Endothelial cell of umbilical vein (primary cell): Measurements from ENCODE around the gene PDSS2. TPM values are rescaled to one million over a fixed set of nuclear protein-coding genes. Genes with fewer than 3 reads are reported as not detected.
"Not testable (repeated sequence)": the region's sequence is repeated elsewhere in the genome, so short reads cannot be mapped to it uniquely, and the experiment has no call there.

Source experiments
- BruUV-seq: library from RNA; stranded (reverse); fragments of 400-500 nt; replicated peaks from 2 replicates; lab custom pipeline; 2021; lab: Mats Ljungman, UMichigan
- CTCF ChIA-PET: fragments of 300-600, 350-600 bp; sonication (Branson Sonifier 250); formaldehyde crosslinking; loops from one replicate; lab custom pipeline; 2021; ENCODE audit warnings: antibody characterized with exemption, inconsistent platforms; lab: Charles Lee
- POLR2A ChIA-PET: fragments of 300-600, 350-600 bp; sonication (Branson Sonifier 250); formaldehyde crosslinking; loops from one replicate; lab custom pipeline; 2021; ENCODE audit warnings: antibody characterized with exemption, inconsistent platforms; lab: Charles Lee
- DNase-seq: peaks from one replicate; pipeline ENCODE4 v3.0.0-alpha.2; 2011; ENCODE audit warnings: low read depth, low spot score
- FAIRE-seq: peaks from 2 replicates; lab custom pipeline; 2011; peaks lifted over from hg19 to GRCh38; lab: Jason Lieb, UNC
- H2AFZ ChIP-seq: 2 replicates; pipeline ENCODE4 v1.6.0; 2012; ENCODE audit warnings: low read depth, low read length, control low read depth, inconsistent platforms
- H3K27ac ChIP-seq: 2 replicates; pipeline ENCODE4 v1.5.1; 2011; ENCODE audit warnings: low read depth, mild to moderate bottlenecking, control low read depth, low read length, moderate library complexity; ENCODE audit not compliant: insufficient read depth
- H3K27me3 ChIP-seq, 2 experiments: 2 replicates each; pipeline versions ENCODE4 v1.6.0 to v1.6.1; 2011; ENCODE audit warnings: low read length in 2 of 2, mixed read lengths in 1 of 2; ENCODE audit not compliant: control insufficient read depth in 2 of 2, insufficient read depth in 2 of 2
- H3K36me3 ChIP-seq, 2 experiments: 2 replicates in 1 of 2; 3 replicates in 1 of 2; pipeline ENCODE4 v1.5.1; 2011; ENCODE audit warnings: low read length in 2 of 2, mild to moderate bottlenecking in 1 of 2, moderate library complexity in 1 of 2; ENCODE audit not compliant: control insufficient read depth in 2 of 2, insufficient read depth in 2 of 2; ENCODE audit errors: extremely low read depth in 1 of 2
- H3K4me1 ChIP-seq: 3 replicates; pipeline ENCODE4 v1.5.1; 2011; ENCODE audit warnings: mild to moderate bottlenecking, low read length; ENCODE audit not compliant: control insufficient read depth, insufficient read depth; ENCODE audit errors: extremely low read depth
- H3K4me2 ChIP-seq: 2 replicates; pipeline ENCODE4 v1.6.1; 2011; ENCODE audit warnings: low read length, control low read depth, mixed read lengths; ENCODE audit not compliant: insufficient read depth
- H3K4me3 ChIP-seq, 3 experiments: fragments of 200-600 bp in 1 of 3; sonication (generic), shearing (Covaris generic) in 1 of 3; replicated peaks in 1 of 3; 2 replicates each; pipeline ENCODE4 v1.5.1; 2011 to 2016; ENCODE audit warnings: control low read depth in 3 of 3, low read length in 3 of 3, mild to moderate bottlenecking in 2 of 3, inconsistent platforms in 1 of 3, low read depth in 1 of 3, moderate library complexity in 1 of 3; ENCODE audit not compliant: insufficient read depth in 1 of 3
- H3K79me2 ChIP-seq: 2 replicates; pipeline ENCODE4 v1.6.0; 2012; ENCODE audit warnings: low read length, inconsistent platforms; ENCODE audit not compliant: control insufficient read depth, insufficient read depth
- H3K9ac ChIP-seq: replicated peaks from 2 replicates; pipeline ENCODE3; 2011; ENCODE audit warnings: low read length, control low read depth; ENCODE audit not compliant: insufficient read depth; ENCODE audit errors: extremely low read depth
- H3K9me1 ChIP-seq: replicated peaks from 3 replicates; pipeline ENCODE4 v1.6.0; 2011; ENCODE audit warnings: mild to moderate bottlenecking, low read length; ENCODE audit not compliant: control insufficient read depth, insufficient read depth; ENCODE audit errors: extremely low read depth
- H3K9me3 ChIP-seq: replicated peaks from 2 replicates; pipeline ENCODE4 v1.5.1; 2012; ENCODE audit warnings: low read length, inconsistent platforms; ENCODE audit not compliant: control insufficient read depth, insufficient read depth
- H4K20me1 ChIP-seq: replicated peaks from 2 replicates; pipeline ENCODE3; 2011; ENCODE audit warnings: mild to moderate bottlenecking, low read length; ENCODE audit not compliant: control insufficient read depth, insufficient read depth; ENCODE audit errors: extremely low read depth
- EZH2 ChIP-seq: IDR thresholded peaks from 2 replicates; pipeline ENCODE4 v1.6.1; 2012; ENCODE audit warnings: borderline replicate concordance, low read depth, mild to moderate bottlenecking, moderate library complexity, low read length, inconsistent platforms; ENCODE audit not compliant: severe bottlenecking
- FOS ChIP-seq: IDR thresholded peaks from 2 replicates; pipeline ENCODE4 v1.6.1; 2011; ENCODE audit warnings: mild to moderate bottlenecking, low read length, moderate library complexity, borderline replicate concordance; ENCODE audit not compliant: insufficient read depth
- GATA2 ChIP-seq: IDR thresholded peaks from 2 replicates; pipeline ENCODE4 v1.7.0; 2011; ENCODE audit warnings: low read depth, mild to moderate bottlenecking, moderate library complexity, mixed read lengths, low read length; ENCODE audit not compliant: insufficient read length, insufficient read depth
- JUN ChIP-seq: IDR thresholded peaks from 2 replicates; pipeline ENCODE4 v1.6.1; 2011; ENCODE audit warnings: borderline replicate concordance, low read depth; ENCODE audit not compliant: insufficient read length, insufficient read depth
- MYC ChIP-seq: IDR thresholded peaks from one replicate; pipeline ENCODE4 v1.6.1; 2011; ENCODE audit warnings: mild to moderate bottlenecking, low read depth, low read length
- POLR2A ChIP-seq: IDR thresholded peaks from 2 replicates; pipeline ENCODE4 v1.6.1; 2012; ENCODE audit warnings: low read depth, mild to moderate bottlenecking, control low read depth, low read length
- POLR2AphosphoS5 ChIP-seq: IDR thresholded peaks from 2 replicates; pipeline ENCODE4 v1.6.1; 2012; ENCODE audit warnings: low read depth, mild to moderate bottlenecking, control low read depth, low read length, moderate library complexity; ENCODE audit not compliant: insufficient read depth
- dilution Hi-C: fragments of 300-500 bp; cut with MboI; formaldehyde crosslinking; loops from one replicate; pipeline ENCODE4 v1.15.0; 2019; ENCODE audit warnings: low sequenced_read_pairs; ENCODE audit not compliant: extremely low pct_ligation_motif_present
- intact Hi-C: fragments of 100-400 bp; cut with micrococcal nuclease; formaldehyde crosslinking; loops from one replicate; pipeline ENCODE4 v1.10.0; 2022
- polyA plus RNA-seq, 4 experiments: library from polyadenylated mRNA; depleted of rRNA in 3 of 4; stranded (reverse) in 3 of 4; unstranded in 1 of 4; fragments of >200 nt; gene quantifications; 2 replicates each; pipeline versions ENCODE4 v1.2.1 to v1.2.3, GENCODE V29; 2011 to 2012; ENCODE audit warnings: missing spikeins in 1 of 4
- total RNA-seq: library from RNA; stranded (reverse); gene quantifications from 2 replicates; pipeline ENCODE4 v1.2.3, GENCODE V29; 2021
- TF ChIP-seq, protein P1 (sequence below): IDR thresholded peaks from 2 replicates; pipeline ENCODE4 v1.6.1; 2011; ENCODE audit not compliant: insufficient read depth, insufficient read length
- TF ChIP-seq, protein P2 (sequence below), 2 donors: IDR thresholded peaks; 1 replicate in 1 of 2; 2 replicates in 1 of 2; pipeline ENCODE4 v1.5.1; 2011; ENCODE audit warnings: low read length in 2 of 2, mild to moderate bottlenecking in 2 of 2, moderate library complexity in 2 of 2, control low read depth in 1 of 2, inconsistent platforms in 1 of 2, low read depth in 1 of 2; ENCODE audit not compliant: insufficient read depth in 1 of 2; ENCODE audit errors: extremely low read depth in 1 of 2

The PDSS2 gene
- total and polyA plus RNA-seq, 2 donors (not counting 3 experiments of a cell fraction or from before 2014, with no cell fraction given) = 7.6 to 9.3 TPM

DNA sequence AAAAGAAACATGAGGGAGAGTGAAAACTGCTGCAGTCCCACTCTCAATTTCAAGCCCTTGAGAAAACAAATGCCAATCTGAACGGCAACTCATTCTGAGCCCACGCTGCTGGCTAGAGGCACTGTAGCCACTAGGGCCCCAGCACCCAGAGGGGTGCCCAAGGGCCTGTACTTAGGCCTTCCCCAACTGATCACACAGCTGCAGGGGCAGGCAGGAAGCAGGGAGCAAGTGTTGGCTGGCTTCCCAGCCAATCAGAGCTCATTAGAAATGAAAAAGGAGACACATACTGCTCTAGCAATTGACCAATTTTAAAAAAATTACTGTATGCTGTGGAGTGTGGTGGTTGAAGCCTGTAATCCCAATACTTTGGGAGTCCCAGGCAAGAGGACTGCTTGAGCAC is 340.4 kb downstream of the PDSS2 start:
- no peak for DNase-seq
- no peaks in the 10 kb centered on the region for H3K9me1 ChIP-seq
- TF ChIP-seq POLR2A (no peak), MYC (no peak), JUN (no peak), POLR2AphosphoS5 (no peak), FOS (no peak), EZH2 (no peak), GATA2 (no peak)
- TF ChIP-seq, protein P1, sequence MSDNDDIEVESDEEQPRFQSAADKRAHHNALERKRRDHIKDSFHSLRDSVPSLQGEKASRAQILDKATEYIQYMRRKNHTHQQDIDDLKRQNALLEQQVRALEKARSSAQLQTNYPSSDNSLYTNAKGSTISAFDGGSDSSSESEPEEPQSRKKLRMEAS = no peak
- TF ChIP-seq, protein P2, sequence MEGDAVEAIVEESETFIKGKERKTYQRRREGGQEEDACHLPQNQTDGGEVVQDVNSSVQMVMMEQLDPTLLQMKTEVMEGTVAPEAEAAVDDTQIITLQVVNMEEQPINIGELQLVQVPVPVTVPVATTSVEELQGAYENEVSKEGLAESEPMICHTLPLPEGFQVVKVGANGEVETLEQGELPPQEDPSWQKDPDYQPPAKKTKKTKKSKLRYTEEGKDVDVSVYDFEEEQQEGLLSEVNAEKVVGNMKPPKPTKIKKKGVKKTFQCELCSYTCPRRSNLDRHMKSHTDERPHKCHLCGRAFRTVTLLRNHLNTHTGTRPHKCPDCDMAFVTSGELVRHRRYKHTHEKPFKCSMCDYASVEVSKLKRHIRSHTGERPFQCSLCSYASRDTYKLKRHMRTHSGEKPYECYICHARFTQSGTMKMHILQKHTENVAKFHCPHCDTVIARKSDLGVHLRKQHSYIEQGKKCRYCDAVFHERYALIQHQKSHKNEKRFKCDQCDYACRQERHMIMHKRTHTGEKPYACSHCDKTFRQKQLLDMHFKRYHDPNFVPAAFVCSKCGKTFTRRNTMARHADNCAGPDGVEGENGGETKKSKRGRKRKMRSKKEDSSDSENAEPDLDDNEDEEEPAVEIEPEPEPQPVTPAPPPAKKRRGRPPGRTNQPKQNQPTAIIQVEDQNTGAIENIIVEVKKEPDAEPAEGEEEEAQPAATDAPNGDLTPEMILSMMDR (IDR thresholded peaks at IDR 0.05; ENCODE audit: extremely low read depth in 1 of 2, insufficient read depth in 1 of 2, low read depth in 1 of 2, low read length in 2 of 2) = no peak
- no peaks in the 10 kb centered on the region for H4K20me1 ChIP-seq
- no peak overlapping the region for H3K4me3 ChIP-seq
- no peaks in the 10 kb centered on the region for H3K36me3 ChIP-seq
- no peak for FAIRE-seq
- no peak overlapping the region for H2AFZ ChIP-seq
- H3K9me3 ChIP-seq = no peaks in the 10 kb centered on the region
- peaks cover 9 to 24% of the 10 kb centered on the region in 2 experiments for H3K27me3 ChIP-seq
- CTCF ChIA-PET = interaction anchor here (0.6 kb wide), 1 partner anchor 55 kb away, joined by 4 read pairs; no protein-coding TSS in a partner anchor
- peaks cover 11% of the 10 kb centered on the region for H3K4me1 ChIP-seq
- no TSS peak for BruUV-seq
- no peaks in the 10 kb centered on the region for H3K79me2 ChIP-seq
- POLR2A ChIA-PET = no interaction called here
- H3K27ac ChIP-seq = no peak overlapping the region
- intact Hi-C loops = loop anchor here (5.0 to 10.0 kb wide), 4 partner anchors 338 to 728 kb away; partner anchors contain the start of genes PDSS2 and SOBP
- no peak overlapping the region for H3K4me2 ChIP-seq
- no peak overlapping the region for H3K9ac ChIP-seq
- dilution Hi-C loops = no loop called here

DNA sequence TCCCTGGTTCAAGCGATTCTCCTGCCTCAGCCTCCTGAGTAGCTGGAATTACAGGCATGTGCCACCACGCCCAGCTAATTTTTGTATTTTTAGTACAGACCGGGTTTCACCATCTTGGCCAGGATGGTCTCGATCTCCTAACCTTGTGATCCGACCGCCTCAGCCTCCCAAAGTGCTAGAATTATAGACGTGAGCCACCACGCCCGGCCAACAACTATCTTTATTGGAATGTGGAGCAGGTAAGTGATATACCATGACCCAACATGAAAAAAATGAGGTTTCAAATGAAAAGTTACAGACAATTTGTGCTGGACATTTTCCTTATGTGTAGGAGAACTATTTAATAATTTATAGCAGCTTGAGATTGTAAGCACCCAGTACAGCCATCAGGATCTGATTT is 340.8 kb downstream of the PDSS2 start:
- H4K20me1 ChIP-seq, dilution Hi-C loops, BruUV-seq, H2AFZ ChIP-seq, H3K36me3 ChIP-seq, H3K9me1 ChIP-seq, POLR2A ChIA-PET, H3K79me2 ChIP-seq, H3K4me2 ChIP-seq, H3K9me3 ChIP-seq, H3K4me3 ChIP-seq, H3K9ac ChIP-seq, H3K27ac ChIP-seq, FAIRE-seq, DNase-seq: not testable (repeated sequence)
- intact Hi-C loops = loop anchor here (5.0 to 10.0 kb wide), 4 partner anchors 339 to 729 kb away; partner anchors contain the start of genes PDSS2 and SOBP
- CTCF ChIA-PET = interaction anchor here (0.6 kb wide), 1 partner anchor 55 kb away, joined by 4 read pairs; no protein-coding TSS in a partner anchor
- Histone ChIP-seq H3K4me1 (peaks cover 16% of the 10 kb centered on the region), H3K27me3 (peaks cover 9 to 24% of the 10 kb centered on the region in 2 experiments)
